ENCODE results near the gene MYCBP.

The MYCBP gene

DNA sequence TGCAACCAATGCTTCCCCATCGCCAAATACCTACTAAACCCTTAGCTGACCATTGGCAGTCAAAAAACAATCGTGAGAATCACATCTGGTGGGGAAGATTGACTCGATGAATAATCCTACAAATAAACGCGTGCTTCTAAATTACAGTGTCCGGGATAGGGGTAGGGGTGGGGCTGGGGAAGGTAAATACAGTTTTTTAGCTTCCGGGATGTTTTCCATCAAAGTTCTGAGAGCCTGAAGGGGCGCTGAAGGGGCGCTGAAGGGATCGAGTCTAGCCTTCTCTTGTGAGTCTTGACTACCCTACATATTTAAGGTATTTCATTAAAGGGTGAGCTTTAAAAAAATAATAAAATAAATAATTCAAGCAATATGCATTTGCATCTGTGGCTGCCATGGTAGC is 54.1 kb downstream of the MYCBP start:
- DNase-seq = no peak

DNA sequence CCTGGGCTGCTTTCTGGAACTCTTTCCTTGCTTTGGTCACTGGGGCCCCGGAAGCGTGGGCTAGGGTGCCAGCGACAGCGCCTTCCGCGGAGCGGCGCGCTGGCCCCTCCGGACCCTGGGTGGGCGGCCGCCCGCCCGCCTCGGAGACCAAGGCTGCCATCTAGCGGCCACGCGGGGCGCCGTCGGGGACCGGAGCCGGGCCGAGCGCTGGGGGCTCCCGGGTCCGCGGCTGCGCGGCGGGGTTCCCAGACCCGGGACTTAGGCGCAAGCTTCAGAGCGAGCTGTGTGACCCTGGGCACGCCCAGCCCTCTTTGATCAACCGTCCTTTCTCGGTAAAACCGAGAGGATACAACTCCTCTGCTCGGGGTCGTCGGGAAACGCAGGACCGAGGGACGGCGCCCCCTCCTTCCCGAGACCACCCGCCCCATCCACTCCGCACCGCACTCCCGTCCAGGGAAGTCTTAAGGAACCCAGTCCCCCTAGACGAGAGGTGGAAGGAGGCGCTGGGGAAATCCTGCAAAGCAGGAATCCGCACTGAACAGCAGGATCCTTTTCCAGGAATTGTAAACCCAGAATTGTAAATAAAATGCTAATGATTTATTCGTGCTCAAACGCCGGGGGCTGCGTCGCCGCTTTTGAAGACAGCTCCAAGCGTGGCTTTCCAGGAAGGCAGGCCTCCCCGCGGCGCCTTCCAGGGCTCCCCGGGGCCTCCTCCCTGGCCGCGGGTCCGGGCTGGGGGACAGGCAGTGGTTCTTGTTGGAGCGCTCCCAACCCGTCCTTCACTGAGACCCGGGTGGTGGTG is 54.8 kb downstream of the MYCBP start:
- DNase-seq = peak; percentile 31 to 32

DNA sequence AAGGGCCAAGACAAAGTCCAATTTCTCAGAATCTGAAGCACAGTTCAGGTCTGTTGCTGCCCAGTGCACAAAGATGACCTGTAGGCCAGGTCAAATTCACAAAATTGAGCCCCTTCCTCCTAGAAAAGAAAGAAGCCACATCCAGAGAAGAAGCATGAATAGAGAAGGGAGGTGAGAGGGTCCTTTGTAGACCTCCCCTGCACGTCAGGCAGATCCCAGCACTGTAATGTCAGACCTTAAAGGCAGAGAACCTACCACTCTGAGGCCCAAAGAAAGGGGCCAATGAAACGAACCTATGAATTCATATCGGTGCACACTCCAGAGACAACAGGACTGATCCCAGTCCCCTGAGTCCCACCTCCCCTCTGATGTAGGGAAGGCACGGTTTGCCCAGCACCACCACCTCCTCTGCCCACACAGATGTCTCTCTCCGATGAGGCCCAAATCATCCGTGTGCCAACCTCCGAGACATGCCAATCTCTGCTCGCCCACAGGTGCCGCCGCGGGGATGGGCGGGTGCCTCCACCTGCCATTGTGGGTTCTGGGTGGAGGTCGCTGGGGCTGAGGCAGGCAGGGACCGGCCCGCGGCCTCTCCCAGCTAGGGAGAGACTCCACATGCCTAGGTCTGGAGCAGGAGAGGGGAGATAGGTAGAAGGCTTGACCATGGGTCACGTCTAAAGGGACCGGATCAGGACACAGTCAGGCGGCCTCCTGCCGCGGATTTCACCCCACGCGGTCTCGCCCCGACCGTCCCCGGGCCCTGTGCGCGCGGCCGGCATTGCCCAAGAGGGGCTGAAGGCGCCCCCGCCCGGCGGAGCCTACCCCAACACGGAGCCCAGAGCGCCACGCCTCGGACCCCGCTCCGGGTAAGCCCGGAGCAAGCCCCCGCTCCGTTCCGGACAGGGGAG is 55.6 kb downstream of the MYCBP start:
- no peak for DNase-seq

DNA sequence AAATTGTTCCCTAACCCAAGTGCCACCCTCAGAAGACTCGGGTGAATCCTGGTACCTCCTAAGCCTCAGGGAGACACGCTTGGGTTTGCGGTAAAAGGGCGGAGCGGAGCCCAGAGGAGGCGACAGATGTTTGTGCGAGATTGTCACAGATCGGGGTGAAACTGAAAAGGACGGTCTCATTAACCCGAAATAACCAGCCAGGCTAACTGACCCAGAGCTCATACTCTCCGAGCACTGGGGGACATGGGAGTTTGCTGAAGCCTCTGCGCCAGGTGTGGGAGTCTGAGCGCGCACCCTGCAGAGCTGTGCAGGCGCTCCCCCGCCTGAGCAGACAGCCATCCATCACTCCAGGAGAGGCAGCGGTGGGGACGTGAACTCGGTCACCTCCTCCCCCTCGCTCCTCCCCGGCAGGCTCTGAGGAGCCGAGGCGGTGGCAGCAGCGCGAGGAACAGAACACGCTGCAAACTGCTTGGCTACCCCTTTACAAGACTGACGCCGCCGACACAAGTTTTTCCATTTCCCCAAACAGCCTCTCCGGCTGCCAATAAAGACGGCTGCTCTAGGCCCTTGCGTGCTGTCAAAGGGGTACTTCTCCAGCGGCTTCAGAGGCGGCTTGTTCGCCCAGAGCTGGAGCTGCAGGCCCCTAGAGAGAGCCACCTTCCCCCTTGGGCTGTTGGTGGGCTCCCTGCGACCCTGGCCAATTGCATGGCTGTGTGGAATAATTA is 57.1 kb downstream of the MYCBP start:
- DNase-seq = no peak

DNA sequence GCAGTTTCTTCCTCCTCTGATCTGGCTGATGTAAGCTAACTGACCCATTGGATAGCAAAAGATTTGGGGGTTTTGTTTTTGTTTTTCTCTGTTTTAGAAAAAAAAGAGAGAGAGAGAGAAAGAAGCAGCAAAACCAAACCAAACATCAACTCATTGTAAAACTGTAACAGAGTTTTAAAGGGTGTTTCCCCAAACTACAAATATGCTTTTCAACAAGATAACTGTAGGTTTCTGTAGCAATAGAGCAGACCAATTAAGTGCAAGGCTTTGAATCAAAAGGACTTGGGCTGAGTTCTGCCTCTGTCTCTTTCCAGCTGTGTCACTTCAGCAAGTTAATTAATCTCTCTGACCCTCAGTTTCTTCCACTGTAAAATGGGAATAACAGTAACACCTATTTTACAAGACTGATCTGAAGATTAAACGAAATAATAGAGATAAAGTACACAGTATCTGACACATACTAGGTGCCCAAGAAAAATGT is 58.1 kb downstream of the MYCBP start:
- DNase-seq = no peak

DNA sequence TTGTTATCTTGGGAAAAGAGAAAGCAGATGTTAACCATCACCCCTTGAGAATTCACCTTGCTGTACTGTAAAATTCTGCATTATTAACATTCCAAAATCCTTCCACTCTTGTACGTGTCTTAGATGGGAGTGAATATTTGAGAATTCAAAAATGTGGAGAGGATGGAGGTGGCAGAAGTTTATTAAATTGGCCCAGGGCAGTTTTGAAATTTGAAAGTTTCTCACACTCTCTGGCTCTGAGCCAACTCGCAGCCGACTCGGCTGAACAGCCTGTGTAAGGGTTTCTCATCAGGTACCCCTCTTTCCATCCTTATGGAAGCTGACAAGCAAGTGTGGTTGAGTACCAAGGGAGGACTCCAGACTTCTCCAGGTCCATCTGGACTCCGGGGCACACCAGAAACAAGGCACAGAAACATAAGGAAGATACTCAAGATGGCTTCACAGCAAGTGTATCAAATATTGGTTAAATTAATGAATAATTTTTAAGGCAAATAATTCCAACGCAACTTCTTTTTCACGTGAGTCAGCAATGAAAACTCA is 58.6 kb downstream of the MYCBP start:
- no peak for DNase-seq

DNA sequence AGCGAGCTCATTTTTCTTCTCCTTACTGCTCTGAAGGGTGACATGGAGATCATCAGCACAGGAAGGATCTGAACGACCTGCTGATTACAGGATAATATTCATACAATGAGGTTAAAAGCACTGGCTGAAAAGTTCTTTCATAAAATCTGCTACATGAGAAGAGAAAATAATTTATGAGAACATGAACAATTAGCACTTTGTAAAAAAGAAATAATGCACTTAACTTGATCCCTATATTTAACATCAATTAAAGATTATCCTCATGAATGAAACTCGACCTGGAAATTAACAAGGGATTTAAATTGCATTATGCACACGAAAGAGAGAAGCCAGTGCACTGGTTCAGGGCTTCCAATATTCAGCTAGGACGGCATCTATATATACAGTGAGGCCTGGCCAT is 60.2 kb downstream of the MYCBP start:
- no peak for DNase-seq

All from CD4-positive, alpha-beta T cell treated with Interleukin-1 beta for 1 hour (primary cell).